HG03439 (cell line): ENCODE measurements around the gene FAM131C.

Experiments
- ATAC-seq: cut with Tn5 transposase; IDR thresholded peaks from one replicate; pipeline ENCODE4 v1.9.1; 2021; ENCODE audit warnings: mild to moderate bottlenecking, moderate library complexity; ENCODE audit not compliant: unreplicated experiment

The FAM131C gene, protein sequence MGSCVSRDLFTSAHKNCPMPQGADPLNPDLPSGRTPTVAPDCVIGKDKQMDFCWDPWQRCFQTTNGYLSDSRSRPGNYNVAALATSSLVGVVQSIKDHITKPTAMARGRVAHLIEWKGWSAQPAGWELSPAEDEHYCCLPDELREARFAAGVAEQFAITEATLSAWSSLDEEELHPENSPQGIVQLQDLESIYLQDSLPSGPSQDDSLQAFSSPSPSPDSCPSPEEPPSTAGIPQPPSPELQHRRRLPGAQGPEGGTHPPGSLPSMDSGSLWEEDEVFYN

DNA sequence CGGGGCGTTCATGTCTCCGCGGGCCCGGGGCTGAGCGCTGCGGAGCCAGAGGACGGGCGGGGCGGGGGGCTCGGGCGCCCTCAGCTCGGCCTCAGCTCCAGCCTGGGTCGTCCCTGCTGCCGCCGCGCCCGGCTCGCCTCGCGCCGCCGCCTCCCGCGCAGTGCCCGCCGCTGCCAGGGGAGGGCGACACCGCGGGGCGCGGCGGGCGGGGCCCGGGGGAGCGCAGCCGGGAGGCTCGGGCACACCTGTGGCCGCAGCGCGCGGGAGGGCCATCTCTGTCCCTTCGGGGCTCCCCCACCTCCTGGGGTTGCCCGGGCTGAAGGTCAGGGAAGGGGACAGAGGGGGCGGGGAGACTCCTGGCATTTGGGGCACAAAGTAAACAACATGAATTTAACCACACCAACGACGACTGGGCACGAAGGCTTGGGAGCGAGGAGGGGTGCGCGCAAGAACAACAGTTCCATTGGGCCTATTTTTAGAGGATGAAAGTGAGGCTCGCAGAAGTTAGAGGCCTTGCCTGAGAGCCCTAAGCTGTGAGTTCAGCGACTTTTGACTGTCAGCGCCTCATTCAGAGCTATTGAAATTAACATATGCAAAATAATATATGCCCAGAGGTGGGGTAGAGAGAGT lies at the start of gene FAM131C:
Gene FAM131C (minus strand): TSS at position 162 of the 630 bp plus-strand sequence. CDS start 209 bp downstream, outside the sequence.
- no peak for ATAC-seq

DNA sequence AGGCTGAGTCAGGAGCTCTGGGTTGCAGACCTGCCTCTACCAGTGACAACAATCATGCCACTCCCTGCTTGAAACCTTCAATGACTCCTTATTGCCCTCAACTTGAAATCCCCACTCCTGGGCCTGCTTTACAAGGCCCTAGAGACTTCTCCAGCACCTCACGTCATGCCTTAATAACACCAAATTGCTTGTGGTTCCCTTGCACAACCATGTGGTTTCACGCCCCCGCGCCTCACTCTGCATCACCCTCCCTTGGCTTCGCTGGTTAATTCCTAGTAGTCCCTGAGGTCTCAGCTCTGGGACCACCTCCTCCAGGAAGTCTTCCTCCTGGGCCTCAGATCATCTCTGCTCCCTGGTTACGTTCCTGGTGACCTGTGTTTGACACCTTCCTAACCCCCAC lies 49.5 kb upstream of the FAM131C start:
- ATAC-seq = no peak

DNA sequence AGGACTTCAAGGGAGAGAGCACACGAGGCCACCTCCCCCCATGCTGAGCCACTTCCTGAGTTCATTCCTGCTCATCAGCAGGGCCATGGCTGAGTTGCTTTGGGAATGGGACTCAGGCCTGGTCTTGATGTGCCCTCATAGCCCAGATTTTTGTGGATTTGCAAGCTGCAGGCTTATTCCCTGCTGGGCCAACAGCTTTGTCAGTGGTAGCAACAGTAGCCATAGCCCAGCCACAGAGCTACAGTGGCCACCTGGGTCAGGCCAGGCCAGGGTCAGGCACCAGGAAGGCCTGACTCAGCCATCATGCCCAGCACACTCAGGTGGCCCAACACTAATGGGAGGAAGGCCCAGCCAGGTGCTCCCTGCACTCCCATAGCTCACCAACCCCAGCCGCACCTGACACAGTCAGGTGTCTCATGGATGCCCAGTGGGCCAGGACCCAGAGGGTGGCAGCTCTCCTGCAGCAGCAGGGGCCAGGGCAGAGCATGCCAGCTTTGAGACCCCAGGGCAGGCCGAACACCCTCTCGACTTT lies 49.0 kb upstream of the FAM131C start:
- no peak for ATAC-seq

DNA sequence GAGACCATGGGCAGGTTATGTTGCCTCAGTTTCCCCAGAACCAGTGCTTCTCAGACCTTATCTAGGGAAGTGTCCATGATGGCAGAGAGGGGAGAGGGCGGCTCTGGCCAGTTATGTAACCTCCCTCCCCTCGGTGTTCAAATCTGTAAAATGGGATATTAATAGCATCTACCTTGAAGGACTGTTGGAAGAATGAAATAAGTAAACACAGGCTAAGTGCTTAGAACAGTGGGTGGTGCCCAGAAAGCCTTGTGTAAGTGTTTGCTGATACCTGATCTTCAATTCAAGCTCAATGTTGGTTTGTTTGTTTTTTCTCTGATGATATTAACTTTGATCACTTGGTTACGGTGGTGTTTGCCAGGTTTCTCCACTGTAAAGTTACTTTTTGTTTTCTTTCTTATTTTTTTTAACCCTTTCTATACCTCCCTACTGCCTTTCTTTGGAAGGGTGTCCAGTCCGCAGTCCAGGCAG lies 47.5 kb upstream of the FAM131C start:
- no peak for ATAC-seq

DNA sequence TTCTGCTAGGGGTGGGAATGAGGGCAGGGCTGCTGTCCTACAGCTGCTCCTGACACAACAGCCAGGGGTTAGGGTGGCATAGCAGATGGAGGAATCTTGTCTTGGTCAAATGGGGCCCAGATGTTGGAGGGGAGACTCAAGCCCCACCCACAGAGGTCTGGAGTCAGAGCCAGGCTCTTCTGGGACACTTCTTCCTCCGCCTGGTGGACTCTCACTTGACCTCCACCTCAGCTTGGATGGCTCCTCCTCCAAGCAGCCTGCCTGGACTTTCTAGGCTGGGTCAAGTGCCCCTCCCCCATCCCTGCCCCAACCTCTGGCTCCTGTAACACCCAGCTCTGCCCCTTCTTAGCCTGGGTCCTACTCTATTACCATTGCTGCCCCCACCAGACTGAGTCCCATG lies 47.0 kb upstream of the FAM131C start:
- ATAC-seq = no peak

DNA sequence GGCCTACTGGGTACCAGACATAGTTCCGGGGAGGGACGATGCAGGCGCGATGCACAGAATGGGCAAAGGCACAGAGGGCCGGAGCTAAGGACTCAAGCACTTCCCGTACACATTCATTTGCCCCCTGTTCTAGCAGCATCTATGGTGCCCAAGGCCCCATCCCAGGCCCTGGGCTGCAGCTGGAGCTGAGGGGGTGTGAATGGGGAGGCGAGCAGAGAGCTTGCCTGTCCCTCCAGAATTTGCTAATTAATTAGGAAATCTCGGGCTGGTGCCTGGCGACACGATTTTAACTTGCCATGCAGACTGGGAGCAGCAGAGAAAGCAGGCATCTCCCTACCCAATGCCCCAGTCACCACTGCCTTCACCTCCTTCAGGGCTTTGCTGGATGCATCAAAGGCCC lies 46.5 kb upstream of the FAM131C start:
- ATAC-seq = no peak

DNA sequence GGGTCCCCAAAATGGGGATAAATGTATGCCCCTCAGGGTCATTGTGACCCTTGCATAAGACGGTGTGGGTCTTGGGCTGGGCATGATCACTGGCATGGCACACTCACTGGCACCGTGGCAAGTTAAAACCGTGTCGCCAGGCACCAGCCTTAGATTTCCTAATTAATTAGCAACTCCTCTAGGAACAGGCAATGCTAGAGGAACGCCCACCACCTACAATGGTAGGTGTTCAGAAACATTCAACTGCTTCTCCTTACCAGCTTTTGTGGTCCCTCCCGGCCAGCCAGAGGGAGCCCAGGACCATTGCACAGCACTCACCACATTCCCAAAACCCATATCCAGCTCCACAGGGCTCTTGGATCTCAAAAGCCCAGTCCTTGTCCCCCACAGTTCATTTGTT lies 46.1 kb upstream of the FAM131C start:
- no peak for ATAC-seq

DNA sequence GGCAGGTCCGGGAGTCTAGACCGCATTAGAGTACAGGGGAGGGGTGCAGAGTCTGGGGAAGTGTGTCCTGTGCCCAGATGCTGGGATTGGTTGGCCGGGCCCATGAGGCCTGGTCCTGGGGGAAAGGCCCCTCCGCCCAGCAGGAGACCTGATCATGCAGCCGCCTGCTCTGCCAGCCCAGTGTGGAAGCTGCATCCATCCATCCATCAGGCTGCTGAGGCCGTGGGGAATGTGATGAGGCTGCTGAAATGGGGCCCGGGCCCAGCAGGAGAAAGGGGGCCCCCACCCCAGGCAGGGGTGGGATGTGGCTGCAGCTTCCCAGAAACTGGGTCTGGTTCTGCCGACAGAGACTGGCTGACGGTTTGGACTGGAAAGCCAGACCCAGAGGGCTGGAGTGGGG lies 45.3 kb upstream of the FAM131C start:
- ATAC-seq = no peak

DNA sequence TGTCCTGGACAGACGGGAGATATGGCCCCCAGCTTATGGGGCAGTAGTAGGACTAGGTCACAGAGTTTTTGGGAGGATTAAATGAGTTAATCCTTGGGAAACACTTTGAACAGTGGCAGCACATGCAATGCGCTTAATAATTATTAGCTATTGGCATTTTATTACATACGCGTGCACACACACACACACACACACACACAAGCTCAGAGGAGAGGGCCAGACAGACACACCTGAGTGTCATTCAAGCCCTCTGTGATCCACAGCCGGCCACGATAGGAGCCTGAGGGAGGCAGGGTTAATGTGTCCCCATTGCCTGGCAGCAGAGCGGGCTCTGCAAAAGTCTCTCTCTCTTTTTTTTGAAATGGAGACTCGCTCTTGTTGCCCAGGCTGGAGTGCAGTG lies 44.5 kb upstream of the FAM131C start:
- no peak for ATAC-seq

DNA sequence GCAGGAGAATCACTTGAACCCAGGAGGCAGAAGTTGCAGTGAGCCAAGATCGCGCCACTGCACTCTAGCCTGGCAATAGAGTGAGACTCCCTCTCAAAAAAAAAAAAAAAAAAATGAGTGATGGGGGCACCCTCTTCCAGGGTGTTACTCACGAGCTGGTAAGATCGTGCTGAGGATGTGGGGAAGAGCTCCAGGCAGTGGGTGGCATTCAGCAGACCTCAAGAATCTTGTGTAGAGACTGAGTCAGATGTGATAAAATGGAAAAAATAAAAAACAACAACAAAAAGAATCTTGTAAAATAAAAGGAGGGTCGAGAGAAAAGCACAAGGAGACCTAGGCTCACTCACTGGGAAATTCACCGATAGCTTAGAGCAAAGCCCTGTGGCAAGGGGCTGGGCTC lies 43.9 kb upstream of the FAM131C start:
- ATAC-seq = no peak

DNA sequence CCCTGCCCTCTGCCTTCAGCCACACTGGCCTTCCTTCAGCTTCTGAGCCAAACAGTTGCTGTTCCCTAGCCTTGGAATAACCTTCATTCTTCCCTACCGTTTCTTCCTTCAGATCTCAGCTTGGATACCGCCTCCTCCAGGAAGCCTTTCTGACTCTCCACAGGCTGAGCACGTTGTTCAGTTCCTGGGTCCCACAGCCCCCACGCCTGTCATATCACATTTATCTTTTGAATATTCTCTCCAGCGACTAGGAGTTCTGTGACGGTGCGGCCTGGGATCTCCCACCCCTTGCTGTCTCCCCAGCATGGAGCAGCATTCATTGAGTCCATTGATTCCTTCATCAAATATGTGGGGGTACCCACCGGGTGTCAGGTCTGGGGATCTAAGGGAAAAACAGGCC lies 43.2 kb upstream of the FAM131C start:
- no peak for ATAC-seq

DNA sequence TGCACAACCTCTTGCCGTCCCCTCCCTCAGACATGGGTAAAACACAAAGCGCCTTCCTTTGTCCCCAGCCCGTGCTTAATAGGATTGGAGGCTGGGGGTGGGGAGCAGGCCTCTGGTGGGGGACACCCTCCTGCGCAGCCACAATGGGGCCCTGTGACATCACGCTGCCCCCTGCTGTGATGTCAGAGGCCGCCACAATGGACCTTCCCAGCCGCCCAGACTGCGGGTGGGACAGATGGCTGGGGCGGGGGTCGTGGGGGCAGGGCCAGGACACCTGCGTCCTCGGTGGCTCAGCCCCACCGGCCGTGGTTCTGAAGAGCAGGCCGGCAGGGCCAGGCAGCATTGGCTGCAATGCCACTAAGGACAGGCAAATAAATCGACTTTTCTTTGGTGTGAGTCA lies 42.6 kb upstream of the FAM131C start:
- no peak for ATAC-seq

DNA sequence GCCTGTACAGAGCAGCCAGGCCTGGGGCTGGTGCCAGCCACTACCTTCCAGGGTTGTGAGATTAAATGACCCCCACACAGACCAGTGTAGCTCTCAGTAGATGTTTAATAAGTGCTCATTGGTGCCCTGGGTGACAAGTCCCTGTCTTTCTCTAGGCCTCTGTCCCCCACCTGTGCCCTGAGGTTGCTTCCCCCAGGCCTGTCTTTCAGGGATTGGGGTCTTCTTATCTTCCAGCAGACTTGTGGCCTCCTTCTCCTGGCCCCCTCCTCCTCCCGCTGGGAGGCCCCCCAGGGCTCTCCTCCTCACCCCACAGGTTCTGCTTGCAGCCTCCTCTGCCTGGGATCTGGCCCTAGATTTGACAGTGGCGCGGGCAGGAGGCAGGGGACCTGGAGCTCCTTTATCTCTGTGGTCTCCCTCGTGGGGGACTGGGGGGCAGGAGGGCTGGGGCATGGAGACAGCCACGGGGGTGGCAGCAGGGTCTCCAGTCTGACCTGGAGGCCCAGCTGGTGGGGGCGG lies 42.1 kb upstream of the FAM131C start:
- ATAC-seq = no peak

DNA sequence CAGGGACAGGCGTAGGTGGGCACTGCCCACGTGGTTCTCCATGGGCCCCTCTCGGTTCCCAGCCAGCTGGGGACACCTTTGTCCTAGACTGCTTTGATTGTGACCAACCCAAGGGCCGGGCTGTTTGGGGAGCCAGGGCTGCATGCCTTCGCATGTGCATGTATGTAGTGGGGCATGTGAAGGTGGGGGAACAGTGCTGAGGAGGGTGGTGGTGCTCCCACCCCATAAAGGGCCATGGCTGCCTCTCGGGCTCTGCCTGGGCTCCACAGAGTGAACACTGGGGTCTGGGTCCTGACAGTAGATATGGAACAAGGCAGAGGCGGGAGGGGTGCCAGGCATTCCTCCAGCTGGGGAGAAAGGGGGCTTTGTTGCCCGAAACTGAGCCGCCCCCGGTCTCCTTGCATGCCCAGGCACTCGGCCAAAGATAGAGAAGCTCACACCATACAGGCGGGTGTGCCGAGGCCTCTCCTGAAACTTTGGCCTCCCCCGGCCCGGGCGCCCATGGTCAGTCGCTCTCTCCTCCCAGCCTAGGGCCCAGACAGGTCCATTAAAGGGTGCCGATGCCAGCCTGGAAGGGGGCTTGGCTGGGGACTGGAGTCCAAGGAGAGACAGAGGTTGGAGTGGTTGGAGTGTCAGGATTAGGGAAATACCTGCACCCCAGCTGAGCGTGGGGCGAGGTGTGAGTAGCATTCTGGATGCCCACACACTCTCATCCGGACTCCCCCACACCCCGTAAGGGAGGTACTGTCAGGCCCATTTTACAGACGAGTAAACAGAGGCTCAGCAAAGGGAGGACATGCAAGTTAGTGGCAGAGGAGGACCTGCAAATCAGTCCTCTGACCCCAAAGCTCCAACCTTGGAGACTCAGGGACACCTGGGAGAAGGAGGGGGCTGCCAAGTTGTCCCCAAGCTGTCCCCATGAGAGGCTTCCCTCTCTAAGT lies 41.3 kb upstream of the FAM131C start:
- no peak for ATAC-seq

DNA sequence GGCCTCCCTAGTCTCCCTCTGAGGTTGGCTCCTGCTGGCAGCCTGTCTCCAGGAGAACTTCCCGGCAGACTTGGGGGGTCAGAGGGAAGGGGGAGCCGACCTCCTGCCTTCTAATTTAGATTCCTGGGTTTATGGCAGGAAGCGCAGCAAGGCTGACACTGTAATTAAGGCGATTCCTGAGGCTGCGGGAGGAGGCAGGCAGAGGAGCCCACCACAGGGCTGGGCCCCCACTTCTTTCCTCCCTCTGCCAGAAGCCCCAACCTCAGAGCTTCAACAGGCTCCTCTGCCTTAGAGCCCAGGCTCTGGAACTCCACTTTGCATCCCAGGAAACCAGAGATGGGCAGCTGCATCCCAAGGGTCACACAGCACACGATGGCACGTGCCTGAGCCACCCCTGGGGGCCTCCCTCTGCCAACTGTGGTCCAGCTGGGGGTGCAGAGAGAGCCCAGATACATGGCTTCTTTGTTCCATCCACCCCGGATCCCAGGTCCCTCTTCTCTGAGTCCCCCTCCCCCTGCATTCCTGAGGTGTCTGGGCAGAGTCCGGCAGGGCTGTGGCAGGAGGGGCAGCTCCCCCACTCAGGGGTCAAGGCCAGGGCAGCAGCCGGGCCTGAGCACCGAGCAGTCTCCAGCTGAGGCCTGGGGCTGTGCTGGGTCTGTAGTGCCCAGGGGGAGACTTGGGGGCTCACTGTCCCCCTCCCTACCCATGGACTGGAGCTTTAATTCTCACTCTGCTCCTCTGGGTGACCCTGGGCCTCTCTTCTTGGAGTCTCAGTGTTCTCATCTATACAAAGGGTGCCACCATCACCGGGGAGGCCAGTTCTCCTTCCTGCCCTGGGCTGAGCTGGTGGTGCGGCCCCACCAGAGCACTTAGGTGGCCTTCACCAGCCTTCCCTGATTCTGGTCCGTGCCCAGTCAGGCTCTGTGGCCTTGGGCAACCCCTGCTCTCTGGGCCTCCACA lies 39.4 kb upstream of the FAM131C start:
- ATAC-seq = no peak

DNA sequence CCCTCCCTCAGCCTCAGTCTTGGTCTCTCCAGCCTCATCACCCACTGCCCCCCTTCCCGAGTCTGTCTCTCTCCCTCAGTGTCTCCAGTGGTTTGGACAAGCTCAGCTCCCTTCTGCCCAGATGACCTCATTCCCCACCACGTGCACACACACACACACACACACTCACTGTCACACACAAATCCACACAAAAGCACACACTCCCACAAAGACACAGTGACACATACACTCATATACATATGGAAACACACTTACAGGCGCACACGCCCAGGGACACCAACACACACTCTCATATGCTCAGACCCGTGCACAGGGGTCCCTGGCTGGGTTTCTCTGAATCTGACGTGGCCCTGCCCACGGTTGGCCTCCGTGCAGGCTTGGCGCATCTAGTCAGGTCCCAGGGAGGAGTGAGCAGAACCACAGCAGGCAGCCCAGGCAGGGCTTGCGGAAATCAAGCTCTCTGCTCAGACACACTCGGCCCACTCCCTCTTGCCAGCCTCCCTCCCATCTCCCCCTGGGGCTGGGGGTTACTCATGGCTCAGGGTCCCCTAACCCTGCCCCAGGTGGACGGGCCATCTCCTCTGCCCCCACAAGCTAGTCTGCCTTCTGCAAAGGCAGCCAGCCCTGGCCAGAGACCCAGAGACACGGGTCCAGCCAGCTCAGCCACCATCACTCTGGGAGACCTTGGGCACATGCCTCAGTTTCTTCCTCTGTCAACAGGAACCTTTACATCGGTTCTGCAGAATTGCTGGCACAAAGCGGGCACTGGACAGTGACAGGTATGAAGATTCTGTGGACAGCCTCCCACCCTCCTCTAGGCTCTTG lies 38.5 kb upstream of the FAM131C start:
- ATAC-seq = no peak

DNA sequence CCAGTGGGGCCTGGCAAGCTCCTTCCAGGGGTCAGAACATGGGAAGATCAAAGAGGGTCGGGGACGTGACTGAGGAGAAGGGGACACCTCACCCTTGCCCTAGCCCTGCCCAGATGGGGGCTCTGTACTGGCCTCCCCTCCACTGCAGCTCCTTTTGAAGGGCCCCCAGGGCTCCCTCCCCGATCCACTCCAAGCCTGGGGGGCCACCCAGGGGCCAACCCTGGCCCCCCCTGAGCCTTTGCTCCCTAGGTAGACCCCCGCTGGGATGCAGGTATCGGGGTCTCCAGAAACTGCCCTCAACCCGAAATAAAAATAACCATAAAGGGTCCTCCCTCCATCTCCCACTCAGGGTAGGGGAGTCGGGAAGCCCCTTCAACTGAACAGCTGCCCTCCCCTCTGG lies 37.4 kb upstream of the FAM131C start:
- no peak for ATAC-seq

DNA sequence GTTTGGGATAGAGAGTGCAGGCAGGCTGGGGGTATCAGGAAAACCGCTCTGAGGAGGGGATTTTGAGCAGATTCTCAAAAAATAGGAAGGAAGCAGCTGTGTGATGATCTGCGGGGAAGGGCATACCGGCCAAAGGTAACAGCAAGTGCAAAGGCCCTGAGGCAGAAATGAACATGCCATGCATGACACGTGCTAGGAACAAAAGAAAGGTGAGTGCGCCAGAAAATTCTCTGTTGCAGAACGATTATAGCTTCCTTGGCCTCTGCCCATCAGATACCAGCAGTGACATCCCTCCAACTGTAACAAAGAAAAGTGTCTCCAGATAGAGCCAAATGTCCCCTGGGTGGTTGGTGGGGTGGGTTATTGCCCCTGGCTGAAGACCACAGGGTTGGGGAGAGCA lies 37.0 kb upstream of the FAM131C start:
- ATAC-seq = no peak

DNA sequence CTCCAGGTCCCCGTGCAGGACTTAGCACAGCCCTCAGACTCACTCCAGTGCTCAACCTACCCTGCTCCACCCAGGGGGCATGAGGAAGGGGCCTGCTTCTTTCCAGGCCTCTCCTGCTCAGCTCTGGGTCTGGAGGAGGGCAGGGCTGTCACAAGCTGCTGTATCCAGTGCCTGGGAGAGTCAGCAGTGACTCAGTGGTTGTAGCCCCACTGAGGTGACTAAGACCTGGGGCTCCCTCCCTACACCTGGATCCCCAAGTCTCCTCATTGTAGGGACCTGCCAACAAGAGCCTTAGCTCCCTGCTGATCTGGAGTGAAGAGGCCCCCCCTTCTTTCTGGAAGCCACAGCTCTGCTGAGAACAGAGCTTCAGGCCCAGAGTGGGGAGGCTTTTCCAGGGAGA lies 36.1 kb upstream of the FAM131C start:
- ATAC-seq = no peak
